Progenitor cell of endocrine pancreas (in vitro differentiated cells): Measurements from ENCODE around the gene ZNF692. TPM values are rescaled to one million over a fixed set of nuclear protein-coding genes. Genes with fewer than 3 reads are reported as not detected.

Experiments used
- DNase-seq: peaks from one replicate; pipeline ENCODE4 v3.0.0; 2021; ENCODE audit warnings: low spot score; ENCODE audit not compliant: unreplicated experiment
- H3K27ac Mint-ChIP-seq: 2 replicates; pipeline ENCODE4 v1.8.0; 2021; ENCODE audit warnings: mild to moderate bottlenecking, moderate library complexity, mixed read lengths
- H3K27me3 Mint-ChIP-seq: 2 replicates; pipeline ENCODE4 v1.8.0; 2021; ENCODE audit warnings: mixed read lengths
- H3K36me3 Mint-ChIP-seq: 2 replicates; pipeline ENCODE4 v1.8.0; 2022; ENCODE audit warnings: mixed read lengths; ENCODE audit not compliant: insufficient read depth
- H3K4me1 Mint-ChIP-seq: 2 replicates; pipeline ENCODE4 v1.8.0; 2021; ENCODE audit warnings: low read depth, mixed read lengths
- H3K4me3 Mint-ChIP-seq: 2 replicates; pipeline ENCODE4 v1.8.0; 2021; ENCODE audit warnings: low read depth, mild to moderate bottlenecking, moderate library complexity, mixed read lengths
- H3K9me3 Mint-ChIP-seq: 2 replicates; pipeline ENCODE4 v1.8.0; 2021; ENCODE audit warnings: low read depth, mixed read lengths
- CTCF ChIP-seq: fragments of 200-600 bp; sonication (generic); IDR thresholded peaks from one replicate; pipeline ENCODE4 v1.5.0; 2021; ENCODE audit warnings: antibody characterized with exemption, mild to moderate bottlenecking; ENCODE audit not compliant: unreplicated experiment
- total RNA-seq: library from RNA; stranded (reverse); gene quantifications from 2 replicates; pipeline ENCODE4 v1.2.1, GENCODE V29; 2021

Gene ZNF692
- total RNA-seq, 1 donor from 2014 or later: 109 TPM

GRCh38 chr1:248872752-248873408 is 14.0 kb upstream of the ZNF692 start:
- peak overlapping the region; percentile 88 for H3K4me3 Mint-ChIP-seq
- H3K27me3 Mint-ChIP-seq: no peaks in the 10 kb centered on the region

GRCh38 chr1:248871837-248872401 is 13.0 kb upstream of the ZNF692 start:
- peaks cover 4% of the 10 kb centered on the region for H3K4me1 Mint-ChIP-seq
- no peaks in the 10 kb centered on the region for H3K9me3 Mint-ChIP-seq
- H3K27ac Mint-ChIP-seq: no peak overlapping the region
- H3K27me3 Mint-ChIP-seq: no peaks in the 10 kb centered on the region
- peaks cover 4% of the 10 kb centered on the region for H3K36me3 Mint-ChIP-seq
- DNase-seq: no peak
- TF ChIP-seq CTCF: no peak
- peak overlapping the region; percentile 50 for H3K4me3 Mint-ChIP-seq

More at GRCh38 chr1:248872752-248873408, 14.0 kb upstream of the ZNF692 start:
- H3K4me1 Mint-ChIP-seq: peaks cover 4% of the 10 kb centered on the region
- DNase-seq: peak; percentile 44
- H3K9me3 Mint-ChIP-seq: no peaks in the 10 kb centered on the region
- peak overlapping the region; percentile 99 for H3K27ac Mint-ChIP-seq
- TF ChIP-seq CTCF: no peak
- H3K36me3 Mint-ChIP-seq: peaks cover 4% of the 10 kb centered on the region

- Mint-ChIP-seq H3K27me3 (peaks cover 36% of the 10 kb centered on the region), H3K4me3 (peak overlapping the region; percentile 59), H3K36me3 (no peaks in the 10 kb centered on the region), H3K9me3 (no peaks in the 10 kb centered on the region), H3K4me1 (peaks cover 17% of the 10 kb centered on the region), H3K27ac (no peak overlapping the region)
- DNase-seq: peak; percentile 66
- TF ChIP-seq CTCF: no peak
Observed at GRCh38 chr1:248862998-248863881, 4.4 kb upstream of the ZNF692 start.

- H3K27me3 Mint-ChIP-seq: peaks cover 36% of the 10 kb centered on the region
- peaks cover 19% of the 10 kb centered on the region for H3K4me1 Mint-ChIP-seq
- H3K9me3 Mint-ChIP-seq: no peaks in the 10 kb centered on the region
- H3K27ac Mint-ChIP-seq: no peak overlapping the region
- peak overlapping the region; percentile 59 for H3K4me3 Mint-ChIP-seq
- TF ChIP-seq CTCF: no peak
- H3K36me3 Mint-ChIP-seq: no peaks in the 10 kb centered on the region
- DNase-seq: no peak
Observed at GRCh38 chr1:248862695-248862997, 3.8 kb upstream of the ZNF692 start.

- Mint-ChIP-seq H3K4me3 (no peak overlapping the region), H3K9me3 (no peaks in the 10 kb centered on the region), H3K27me3 (peaks cover 36% of the 10 kb centered on the region), H3K36me3 (no peaks in the 10 kb centered on the region), H3K4me1 (peaks cover 27% of the 10 kb centered on the region), H3K27ac (no peak overlapping the region)
- TF ChIP-seq CTCF: no peak
- no peak for DNase-seq
Observed at GRCh38 chr1:248861616-248862015, 2.7 kb upstream of the ZNF692 start.
